ENCODE measurements around the gene RAB11FIP3. TPM values are rescaled to one million over a fixed set of nuclear protein-coding genes. Genes with fewer than 3 reads are reported as not detected.

Gene RAB11FIP3
- total and polyA plus RNA-seq, 2 of the 13 experiments (the other 11 are each of a cell fraction or from before 2014, with no cell fraction given): 34.3 to 57.6 TPM

- TF ChIP-seq ZNF687 (CRISPR knock-in tag; IDR thresholded peaks at IDR 0.05) (peak; percentile 36; the same call in 1 of the 2 replicates), ZBTB7A (CRISPR knock-in tag; IDR thresholded peaks at IDR 0.05) (no peak), SATB2 (CRISPR knock-in tag; IDR thresholded peaks at IDR 0.05) (no peak), MYC (CRISPR knock-in tag; IDR thresholded peaks at IDR 0.05; ENCODE audit: borderline replicate concordance) (0 out of 2 replicates have a peak, but pooled peaks have one; percentile 35), KDM1A (CRISPR knock-in tag; IDR thresholded peaks at IDR 0.05) (no peak), ZNF704 (CRISPR knock-in tag; IDR thresholded peaks at IDR 0.05; ENCODE audit: borderline replicate concordance) (no peak), KAT7 (CRISPR knock-in tag; IDR thresholded peaks at IDR 0.05; ENCODE audit: borderline replicate concordance) (no peak), FOXK2 (IDR thresholded peaks at IDR 0.05) (no peak), MLXIP (CRISPR knock-in tag; IDR thresholded peaks at IDR 0.05; ENCODE audit: borderline replicate concordance) (no peak), ZFY (CRISPR knock-in tag; IDR thresholded peaks at IDR 0.05) (peak; percentile 78), RNF219 (CRISPR knock-in tag; IDR thresholded peaks at IDR 0.05) (no peak), SMYD3 (CRISPR knock-in tag; IDR thresholded peaks at IDR 0.05) (no peak), TFDP1 (CRISPR knock-in tag; IDR thresholded peaks at IDR 0.05; ENCODE audit: borderline replicate concordance) (peak; percentile 46; the same call in 1 of the 2 replicates), IRX3 (CRISPR knock-in tag; IDR thresholded peaks at IDR 0.05; ENCODE audit: borderline replicate concordance, low read depth) (no peak), ZEB1 (IDR thresholded peaks at IDR 0.05; ENCODE audit: insufficient replicate concordance, low read depth) (no peak), GABPB1 (CRISPR knock-in tag; IDR thresholded peaks at IDR 0.05) (peak; percentile 86), ZNF225 (CRISPR knock-in tag; IDR thresholded peaks at IDR 0.05) (no peak)
Observed at GRCh38 chr16:569445-570254, 144.2 kb downstream of the RAB11FIP3 start, which contains the start of gene PIGQ (continued).
